ENCODE data around the gene BHLHA9. TPM values are rescaled to one million over a fixed set of nuclear protein-coding genes. Genes with fewer than 3 reads are reported as not detected.

Gene BHLHA9
- total and polyA plus RNA-seq, 2 experiments from 2014 or later: not detected

DNA sequence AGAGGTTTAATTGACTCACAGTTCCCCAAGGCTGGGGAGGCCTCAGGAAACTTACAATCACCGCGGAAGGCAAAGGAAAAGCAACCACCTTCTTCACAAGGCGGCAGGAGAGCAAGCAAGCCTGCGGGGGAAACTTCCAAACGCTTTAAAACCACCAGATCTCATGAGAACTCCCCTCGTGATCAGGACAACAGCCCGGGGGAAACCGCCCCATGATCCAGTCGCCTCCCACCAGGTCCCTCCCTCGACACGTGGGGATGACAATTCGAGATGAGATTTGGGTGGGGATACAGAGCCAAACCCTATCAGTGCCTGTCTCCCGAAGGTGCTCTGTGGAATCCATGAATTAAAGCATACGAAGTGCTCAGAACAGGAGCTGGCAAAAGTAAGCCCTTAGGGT, 46.6 kb upstream of the BHLHA9 start:
- peaks cover 12% of the 10 kb centered on the region for H3K4me1 ChIP-seq (ENCODE audit: insufficient read depth)
- WGBS (ENCODE audit: low lambda C conversion rate, missing lambda C conversion rate): 78% methylated on average over 14 of the region's 14 CpGs
- H2AFZ ChIP-seq: no peak overlapping the region
- no peak overlapping the region for H3K4me3 ChIP-seq
- no peak overlapping the region for H3K27ac ChIP-seq
- no peaks in the 10 kb centered on the region for H3K79me2 ChIP-seq
- no peaks in the 10 kb centered on the region for H4K20me1 ChIP-seq (ENCODE audit: insufficient read depth, poor library complexity, severe bottlenecking)
- TF ChIP-seq EZH2 (IDR thresholded peaks at IDR 0.05; ENCODE audit: borderline replicate concordance): no peak
- no peak for TF ChIP-seq CTCF (IDR thresholded peaks at IDR 0.05; ENCODE audit: poor library complexity)
- no peak for TF ChIP-seq EZH2phosphoT487 (IDR thresholded peaks at IDR 0.05; ENCODE audit: low read depth, severe bottlenecking, unreplicated experiment)
- no peaks in the 10 kb centered on the region for H3K9me3 ChIP-seq (ENCODE audit: low read depth)
- DNase-seq (ENCODE audit: low spot score): no peak
- H3K36me3 ChIP-seq (replicated peaks; ENCODE audit: insufficient read depth, low read depth): no peaks in the 10 kb centered on the region
- H3K4me2 ChIP-seq: no peak overlapping the region
- peaks cover 31% of the 10 kb centered on the region for H3K27me3 ChIP-seq
- no peaks in the 10 kb centered on the region for H3K9me2 ChIP-seq (replicated peaks; ENCODE audit: insufficient read depth)

- peak; percentile 43 for DNase-seq (ENCODE audit: low spot score)
- H3K79me2 ChIP-seq: no peaks in the 10 kb centered on the region
- WGBS (ENCODE audit: low lambda C conversion rate, missing lambda C conversion rate): 71% methylated on average over 7 of the region's 7 CpGs
Observed at GRCh38 chr17:1224330-1224729, 45.9 kb upstream of the BHLHA9 start.

GRCh38 chr17:1226308-1226707, 43.9 kb upstream of the BHLHA9 start:
- 90% methylated on average over 3 of the region's 3 CpGs for WGBS (ENCODE audit: low lambda C conversion rate, missing lambda C conversion rate)
- Histone ChIP-seq H3K4me3 (no peak overlapping the region), H3K4me2 (no peak overlapping the region), H3K9me3 (ENCODE audit: low read depth) (no peaks in the 10 kb centered on the region), H3K9me2 (replicated peaks; ENCODE audit: insufficient read depth) (no peaks in the 10 kb centered on the region), H3K27ac (no peak overlapping the region), H3K36me3 (replicated peaks; ENCODE audit: insufficient read depth, low read depth) (no peaks in the 10 kb centered on the region), H3K79me2 (no peaks in the 10 kb centered on the region), H3K27me3 (peaks cover 46% of the 10 kb centered on the region), H2AFZ (no peak overlapping the region), H3K4me1 (ENCODE audit: insufficient read depth) (peaks cover 13% of the 10 kb centered on the region), H4K20me1 (ENCODE audit: insufficient read depth, poor library complexity, severe bottlenecking) (no peaks in the 10 kb centered on the region)
- DNase-seq (ENCODE audit: low spot score): no peak
- no peak for TF ChIP-seq CTCF (IDR thresholded peaks at IDR 0.05; ENCODE audit: poor library complexity)
- TF ChIP-seq EZH2 (IDR thresholded peaks at IDR 0.05; ENCODE audit: borderline replicate concordance): no peak

More at GRCh38 chr17:1224330-1224729, 45.9 kb upstream of the BHLHA9 start:
- Histone ChIP-seq H3K27ac (no peak overlapping the region), H2AFZ (no peak overlapping the region), H3K9me2 (replicated peaks; ENCODE audit: insufficient read depth) (no peaks in the 10 kb centered on the region), H3K4me2 (no peak overlapping the region), H3K27me3 (peaks cover 31% of the 10 kb centered on the region), H3K4me1 (ENCODE audit: insufficient read depth) (peaks cover 13% of the 10 kb centered on the region), H3K36me3 (replicated peaks; ENCODE audit: insufficient read depth, low read depth) (no peaks in the 10 kb centered on the region), H3K9me3 (ENCODE audit: low read depth) (no peaks in the 10 kb centered on the region), H4K20me1 (ENCODE audit: insufficient read depth, poor library complexity, severe bottlenecking) (no peaks in the 10 kb centered on the region), H3K4me3 (no peak overlapping the region)
- TF ChIP-seq CTCF (IDR thresholded peaks at IDR 0.05; ENCODE audit: poor library complexity) (no peak), EZH2phosphoT487 (IDR thresholded peaks at IDR 0.05; ENCODE audit: low read depth, severe bottlenecking, unreplicated experiment) (no peak), EZH2 (IDR thresholded peaks at IDR 0.05; ENCODE audit: borderline replicate concordance) (no peak)

- Histone ChIP-seq H3K27me3 (peaks cover 49% of the 10 kb centered on the region), H3K9me3 (ENCODE audit: low read depth) (no peaks in the 10 kb centered on the region), H4K20me1 (ENCODE audit: insufficient read depth, poor library complexity, severe bottlenecking) (no peaks in the 10 kb centered on the region), H2AFZ (no peak overlapping the region), H3K4me2 (peak overlapping the region; percentile 96), H3K79me2 (no peaks in the 10 kb centered on the region), H3K27ac (no peak overlapping the region), H3K4me3 (no peak overlapping the region), H3K9me2 (replicated peaks; ENCODE audit: insufficient read depth) (no peaks in the 10 kb centered on the region), H3K36me3 (replicated peaks; ENCODE audit: insufficient read depth, low read depth) (no peaks in the 10 kb centered on the region), H3K4me1 (ENCODE audit: insufficient read depth) (peaks cover 13% of the 10 kb centered on the region)
- TF ChIP-seq CTCF (IDR thresholded peaks at IDR 0.05; ENCODE audit: poor library complexity): no peak
- no peak for TF ChIP-seq EZH2 (IDR thresholded peaks at IDR 0.05; ENCODE audit: borderline replicate concordance)
- no peak for TF ChIP-seq EZH2phosphoT487 (IDR thresholded peaks at IDR 0.05; ENCODE audit: low read depth, severe bottlenecking, unreplicated experiment)
- no peak for DNase-seq (ENCODE audit: low spot score)
- WGBS (ENCODE audit: low lambda C conversion rate, missing lambda C conversion rate): 92% methylated on average over 5 of the region's 5 CpGs
Observed at GRCh38 chr17:1227365-1227764, 42.9 kb upstream of the BHLHA9 start.
